Stomach (tissue), 9 donors: ENCODE measurements around the gene DYSF. TPM values are rescaled to one million over a fixed set of nuclear protein-coding genes. Genes with fewer than 3 reads are reported as not detected.

Source experiments
- DNase-seq, 2 donors: peaks; one replicate each; pipeline versions ENCODE4 v3.0.0 to v3.0.0-alpha.2; 2013 to 2019
- H3K27ac ChIP-seq, 5 donors: fragments of 200-600 bp in 4 of 5; sonication (generic) in 4 of 5; one replicate each; pipeline ENCODE4 v1.5.1; 2013 to 2019; ENCODE audit warnings: mild to moderate bottlenecking in 1 of 5, moderate library complexity in 1 of 5
- H3K27me3 ChIP-seq, 3 donors: fragments of 200-600 bp; sonication (generic); one replicate each; pipeline ENCODE4 v1.5.1; 2017 to 2019; ENCODE audit warnings: mixed run types in 1 of 3
- H3K36me3 ChIP-seq, 4 donors: fragments of 200-600 bp; sonication (generic); 1 replicate in 3 of 4; 2 replicates in 1 of 4; pipeline ENCODE4 v1.5.1; 2016 to 2019
- H3K4me1 ChIP-seq, 4 donors: fragments of 200-600 bp; sonication (generic); one replicate each; pipeline ENCODE4 v1.5.1; 2016 to 2019
- H3K4me3 ChIP-seq, 4 donors: fragments of 200-600 bp; sonication (generic) in 3 of 4; one replicate each; pipeline ENCODE4 v1.5.1; 2016 to 2019; ENCODE audit warnings: mild to moderate bottlenecking in 1 of 4
- H3K9me3 ChIP-seq, 4 donors: fragments of 200-600 bp; sonication (generic); one replicate each; pipeline ENCODE4 v1.5.1; 2016 to 2019
- CTCF ChIP-seq, 7 experiments: fragments of 450-650 bp in 4 of 7; fragments of 200-600 bp in 3 of 7; sonication (generic) in 3 of 7; IDR thresholded peaks; one replicate each; pipeline ENCODE4 v1.5.1; 2016 to 2019; ENCODE audit warnings: antibody characterized with exemption in 7 of 7, control low read depth in 2 of 7, mild to moderate bottlenecking in 1 of 7
- EP300 ChIP-seq: sonication (generic); formaldehyde crosslinking; IDR thresholded peaks from one replicate; pipeline ENCODE4 v1.6.1; 2017; ENCODE audit warnings: antibody characterized with exemption
- POLR2A ChIP-seq, 4 donors: fragments of 450-650 bp; IDR thresholded peaks; one replicate each; pipeline ENCODE4 v1.6.1; 2016; ENCODE audit warnings: antibody characterized with exemption in 4 of 4, control low read depth in 2 of 4, mild to moderate bottlenecking in 1 of 4, moderate library complexity in 1 of 4
- POLR2AphosphoS5 ChIP-seq, 3 donors: sonication (generic); formaldehyde crosslinking; IDR thresholded peaks; one replicate each; pipeline ENCODE4 v1.6.1; 2016; ENCODE audit warnings: antibody characterized with exemption in 3 of 3
- WGBS, 5 donors: extraction: QIAGEN DNeasy Blood & Tissue Kit in 3 of 5; methylation state at CpG; one replicate each; pipeline versions ENCODE4 v1.1.5 to v1.1.7; 2013 to 2018; 5-methylcytosine and 5-hydroxymethylcytosine counted together
- intact Hi-C: fragments of 100-400 bp; cut with DNase I; formaldehyde crosslinking; loops from one replicate; pipeline ENCODE4 v1.15.1; 2023; ENCODE audit warnings: low total_unique reads
- polyA plus RNA-seq, 3 donors: library from polyadenylated mRNA; stranded (reverse); fragments of 200-250 nt; gene quantifications; one replicate each; pipeline ENCODE4 v1.2.3, GENCODE V29; 2013
- total RNA-seq, 5 donors: library from RNA; depleted of rRNA; stranded (reverse); fragments of >200 nt; gene quantifications; one replicate each; pipeline versions ENCODE4 v1.1.0 to v1.2.3, GENCODE V29; 2014 to 2016
- donor health status: healthy with polysubstance abuse.
- donor health status: Bipolar disorder and iron deficiency.
- donor health status: healthy.

The DYSF gene
- total and polyA plus RNA-seq, 8 donors, result 2.1 to 13.4 (median 6.1) TPM

- intact Hi-C loops, result no loop called here
- Histone ChIP-seq H3K4me3 (no peak overlapping the region), H3K9me3 (no peaks in the 10 kb centered on the region), H3K36me3 (peaks cover 0 to 8% (median 0%) of the 10 kb centered on the region in 4 donors), H3K27me3 (peaks cover 0 to 3% (median 0%) of the 10 kb centered on the region in 3 donors), H3K27ac (no peak overlapping the region), H3K4me1 (no peaks in the 10 kb centered on the region)
- TF ChIP-seq POLR2A (IDR thresholded peaks at IDR 0.05), result no peak
- no peak for TF ChIP-seq CTCF (IDR thresholded peaks at IDR 0.05)
- no peak for TF ChIP-seq EP300
- TF ChIP-seq POLR2AphosphoS5 (IDR thresholded peaks at IDR 0.05), result no peak
- DNase-seq, result no peak
- 87 to 92% (median 92%) methylated on average over 21 of the region's 21 CpGs for WGBS, 5 donors
Measured at GRCh38 chr2:71689968-71690834, 236.8 kb downstream of the DYSF start.

DNA sequence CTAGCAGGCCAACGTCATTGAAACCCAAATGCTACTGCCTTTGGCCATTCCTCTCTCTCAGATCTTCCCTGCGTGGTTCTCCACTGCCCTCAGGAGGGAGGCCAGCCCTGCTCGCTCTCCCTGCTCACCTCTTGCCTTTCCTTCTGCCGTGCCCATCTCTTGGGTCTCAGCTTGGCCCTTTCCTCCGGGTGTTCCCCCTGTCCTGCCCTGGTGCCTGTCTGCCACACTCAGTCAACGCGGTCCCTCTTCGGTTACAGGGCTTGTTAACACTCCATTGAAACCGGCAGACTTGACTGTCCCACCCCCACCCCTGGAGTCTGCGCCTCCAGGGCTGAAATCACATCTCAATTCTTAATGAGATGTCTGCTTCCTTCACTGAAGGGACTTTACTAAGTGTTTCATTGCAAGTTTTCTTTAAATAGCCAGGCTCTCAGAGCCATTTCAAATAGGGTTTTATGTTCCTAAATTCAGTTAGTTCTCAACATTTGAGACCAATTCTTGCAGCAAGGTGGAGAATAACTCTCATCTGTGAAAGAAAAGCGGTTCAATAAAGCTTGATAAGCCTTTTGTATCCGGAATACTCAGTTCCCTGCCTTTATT lies 237.6 kb downstream of the DYSF start:
- no peak overlapping the region for H3K4me3 ChIP-seq
- no peak for DNase-seq
- no peaks in the 10 kb centered on the region for H3K4me1 ChIP-seq

GRCh38 chr2:71691747-71692441 lies 238.5 kb downstream of the DYSF start:
- Histone ChIP-seq H3K36me3 (peaks cover 0 to 8% (median 0%) of the 10 kb centered on the region in 4 donors), H3K27ac (no peak overlapping the region), H3K9me3 (no peaks in the 10 kb centered on the region), H3K4me3 (no peak overlapping the region), H3K27me3 (peaks cover 0 to 9% (median 0%) of the 10 kb centered on the region in 3 donors), H3K4me1 (no peaks in the 10 kb centered on the region)
- DNase-seq, result peak in 1 of 2 donors; percentile 30
- TF ChIP-seq POLR2AphosphoS5 (IDR thresholded peaks at IDR 0.05) (no peak), POLR2A (IDR thresholded peaks at IDR 0.05) (no peak), EP300 (no peak), CTCF (IDR thresholded peaks at IDR 0.05) (no peak)
- intact Hi-C loops, result no loop called here
- WGBS, 5 donors, result 39 to 64% (median 57%) methylated on average over 23 to 24 of the region's 24 CpGs

More for the DNA sequence above, 237.6 kb downstream of the DYSF start:
- TF ChIP-seq POLR2A (IDR thresholded peaks at IDR 0.05) (no peak), CTCF (IDR thresholded peaks at IDR 0.05) (no peak), POLR2AphosphoS5 (IDR thresholded peaks at IDR 0.05) (no peak), EP300 (no peak)
- H3K36me3 ChIP-seq, result peaks cover 0 to 8% (median 0%) of the 10 kb centered on the region in 4 donors
- no peaks in the 10 kb centered on the region for H3K9me3 ChIP-seq
- no peak overlapping the region for H3K27ac ChIP-seq
- intact Hi-C loops, result no loop called here
- H3K27me3 ChIP-seq, result peaks cover 0 to 9% (median 0%) of the 10 kb centered on the region in 3 donors
- 59 to 72% (median 65%) methylated on average over 12 of the region's 12 CpGs for WGBS, 5 donors

DNA sequence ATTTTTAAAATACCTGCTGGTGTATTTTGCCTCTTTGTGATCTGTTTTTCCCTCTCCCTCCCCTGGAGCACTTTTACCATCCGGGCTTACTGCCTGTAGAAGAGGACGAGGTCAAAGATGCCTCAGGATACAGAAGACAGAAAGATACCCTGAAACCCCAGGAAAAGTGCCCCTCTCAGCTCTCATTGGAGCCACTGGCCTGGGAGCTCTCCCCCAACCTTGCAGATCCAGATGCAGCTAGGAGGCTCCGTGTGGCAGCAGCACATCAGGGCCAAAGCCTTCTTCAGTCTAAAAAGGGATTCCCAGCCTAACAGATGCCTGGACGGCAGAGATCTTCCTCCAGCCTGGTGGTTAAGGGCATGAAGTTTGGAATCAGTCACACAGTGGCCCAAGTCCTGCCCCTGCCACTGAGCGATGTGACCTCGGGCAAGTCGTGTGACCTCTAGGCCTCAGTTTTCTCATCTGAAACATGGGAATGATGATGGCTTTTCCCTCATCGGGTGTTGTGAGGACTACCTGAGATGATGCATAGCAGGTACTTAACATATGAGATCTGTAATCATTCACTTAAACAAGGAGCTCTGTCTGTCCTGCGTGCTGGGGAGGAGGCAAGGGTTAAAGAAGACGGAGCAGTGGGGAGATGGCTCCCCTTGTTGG lies 239.4 kb downstream of the DYSF start:
- Histone ChIP-seq H3K4me3 (no peak overlapping the region), H3K27me3 (peaks cover 0 to 9% (median 0%) of the 10 kb centered on the region in 3 donors), H3K9me3 (no peaks in the 10 kb centered on the region), H3K36me3 (no peaks in the 10 kb centered on the region), H3K27ac (no peak overlapping the region), H3K4me1 (no peaks in the 10 kb centered on the region)
- TF ChIP-seq EP300 (no peak), CTCF (IDR thresholded peaks at IDR 0.05) (no peak), POLR2A (IDR thresholded peaks at IDR 0.05) (no peak), POLR2AphosphoS5 (IDR thresholded peaks at IDR 0.05) (no peak)
- WGBS, 5 donors, result 74 to 83% (median 78%) methylated on average over 8 to 10 of the region's 10 CpGs
- intact Hi-C loops, result no loop called here
- DNase-seq, result no peak
